Vagina (tissue), 2 donors: ENCODE measurements around the gene HES4. TPM values are rescaled to one million over a fixed set of nuclear protein-coding genes. Genes with fewer than 3 reads are reported as not detected.

Source experiments
- DNase-seq, 2 donors: peaks; one replicate each; pipeline ENCODE4 v3.0.0-alpha.2; 2017; ENCODE audit errors: extremely low spot score in 2 of 2
- H3K27ac ChIP-seq: fragments of 200-600 bp; sonication (generic); one replicate; pipeline ENCODE4 v1.5.1; 2019
- H3K27me3 ChIP-seq: fragments of 200-600 bp; sonication (generic); one replicate; pipeline ENCODE4 v1.5.1; 2019
- H3K36me3 ChIP-seq, 2 donors: fragments of 200-600 bp; sonication (generic); one replicate each; pipeline ENCODE4 v1.5.1; 2017 to 2019
- H3K4me1 ChIP-seq: fragments of 200-600 bp; sonication (generic); one replicate; pipeline ENCODE4 v1.5.1; 2019
- H3K4me3 ChIP-seq, 2 donors: fragments of 200-600 bp; sonication (generic); 1 replicate in 1 of 2; 2 replicates in 1 of 2; pipeline ENCODE4 v1.5.1; 2016 to 2019
- H3K9me3 ChIP-seq: fragments of 200-600 bp; sonication (generic); one replicate; pipeline ENCODE4 v1.5.1; 2019
- POLR2A ChIP-seq, 2 donors: fragments of 450-650 bp; IDR thresholded peaks; one replicate each; pipeline ENCODE4 v1.6.1; 2017; ENCODE audit warnings: antibody characterized with exemption in 2 of 2, mild to moderate bottlenecking in 2 of 2, moderate library complexity in 2 of 2
- POLR2AphosphoS5 ChIP-seq, 2 donors: sonication (generic); formaldehyde crosslinking; IDR thresholded peaks; one replicate each; pipeline ENCODE4 v1.9.0; 2017; ENCODE audit warnings: antibody characterized with exemption in 2 of 2, mild to moderate bottlenecking in 2 of 2, low read depth in 1 of 2; ENCODE audit not compliant: insufficient read depth in 1 of 2
- intact Hi-C: fragments of 100-400 bp; cut with DNase I; formaldehyde crosslinking; loops from one replicate; pipeline ENCODE4 v1.15.1; 2023
- total RNA-seq: library from RNA; depleted of rRNA; stranded (reverse); fragments of >200 nt; gene quantifications from one replicate; pipeline ENCODE4 v1.2.3, GENCODE V29; 2016
- TF ChIP-seq, protein P1 (sequence below), 3 experiments: fragments of 450-650 bp in 2 of 3; fragments of 200-600 bp in 1 of 3; sonication (generic) in 1 of 3; IDR thresholded peaks; one replicate each; pipeline ENCODE4 v1.5.1; 2017 to 2019; ENCODE audit warnings: antibody characterized with exemption in 3 of 3, mild to moderate bottlenecking in 2 of 3, moderate library complexity in 2 of 3

Gene HES4
- total RNA-seq, 1 donor from 2014 or later = 34.6 TPM

DNA sequence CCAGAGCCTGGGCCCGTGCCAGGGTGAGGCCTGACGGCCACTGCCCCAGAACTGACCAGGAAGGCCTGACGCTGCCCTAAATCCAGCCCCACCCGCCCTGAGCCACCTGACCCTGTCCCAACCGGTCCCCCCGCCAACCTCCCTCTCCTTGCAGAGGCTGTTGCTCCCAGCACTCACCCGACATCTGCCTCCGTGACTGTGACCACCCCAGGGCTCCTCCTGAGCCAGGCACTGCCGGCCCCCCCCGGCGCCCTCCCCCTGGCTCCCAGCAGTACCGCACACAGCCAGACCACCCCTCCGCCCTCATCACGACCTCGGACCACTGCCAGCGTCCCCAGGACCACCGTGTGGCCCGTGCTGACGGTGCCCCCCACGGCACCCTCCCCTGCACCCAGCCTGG is 46.3 kb upstream of the HES4 start:
- intact Hi-C loops = no loop called here
- Histone ChIP-seq H3K4me1 (no peaks in the 10 kb centered on the region), H3K4me3 (no peak overlapping the region), H3K27me3 (no peaks in the 10 kb centered on the region), H3K36me3 (peaks cover 0 to 12% of the 10 kb centered on the region in 2 donors), H3K27ac (no peak overlapping the region), H3K9me3 (no peaks in the 10 kb centered on the region)
- no peak for DNase-seq
- TF ChIP-seq POLR2AphosphoS5 (IDR thresholded peaks at IDR 0.05; ENCODE audit: insufficient read depth in 1 of 2, low read depth in 1 of 2) (no peak), POLR2A (IDR thresholded peaks at IDR 0.05) (no peak)
- TF ChIP-seq, protein P1, sequence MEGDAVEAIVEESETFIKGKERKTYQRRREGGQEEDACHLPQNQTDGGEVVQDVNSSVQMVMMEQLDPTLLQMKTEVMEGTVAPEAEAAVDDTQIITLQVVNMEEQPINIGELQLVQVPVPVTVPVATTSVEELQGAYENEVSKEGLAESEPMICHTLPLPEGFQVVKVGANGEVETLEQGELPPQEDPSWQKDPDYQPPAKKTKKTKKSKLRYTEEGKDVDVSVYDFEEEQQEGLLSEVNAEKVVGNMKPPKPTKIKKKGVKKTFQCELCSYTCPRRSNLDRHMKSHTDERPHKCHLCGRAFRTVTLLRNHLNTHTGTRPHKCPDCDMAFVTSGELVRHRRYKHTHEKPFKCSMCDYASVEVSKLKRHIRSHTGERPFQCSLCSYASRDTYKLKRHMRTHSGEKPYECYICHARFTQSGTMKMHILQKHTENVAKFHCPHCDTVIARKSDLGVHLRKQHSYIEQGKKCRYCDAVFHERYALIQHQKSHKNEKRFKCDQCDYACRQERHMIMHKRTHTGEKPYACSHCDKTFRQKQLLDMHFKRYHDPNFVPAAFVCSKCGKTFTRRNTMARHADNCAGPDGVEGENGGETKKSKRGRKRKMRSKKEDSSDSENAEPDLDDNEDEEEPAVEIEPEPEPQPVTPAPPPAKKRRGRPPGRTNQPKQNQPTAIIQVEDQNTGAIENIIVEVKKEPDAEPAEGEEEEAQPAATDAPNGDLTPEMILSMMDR (IDR thresholded peaks at IDR 0.05) = no peak

GRCh38 chr1:1045129-1045528 is 45.2 kb upstream of the HES4 start:
- no peak for DNase-seq
- intact Hi-C loops = no loop called here
- H3K4me3 ChIP-seq = no peak overlapping the region
- H3K4me1 ChIP-seq = peaks cover 4% of the 10 kb centered on the region
- no peaks in the 10 kb centered on the region for H3K9me3 ChIP-seq
- TF ChIP-seq, protein P1 (IDR thresholded peaks at IDR 0.05) = no peak
- no peak for TF ChIP-seq POLR2A (IDR thresholded peaks at IDR 0.05)
- TF ChIP-seq POLR2AphosphoS5 (IDR thresholded peaks at IDR 0.05; ENCODE audit: insufficient read depth in 1 of 2, low read depth in 1 of 2) = no peak
- H3K36me3 ChIP-seq = peaks cover 0 to 9% of the 10 kb centered on the region in 2 donors
- no peak overlapping the region for H3K27ac ChIP-seq
- H3K27me3 ChIP-seq = no peaks in the 10 kb centered on the region

- Histone ChIP-seq H3K27me3 (no peaks in the 10 kb centered on the region), H3K27ac (no peak overlapping the region), H3K9me3 (no peaks in the 10 kb centered on the region), H3K4me1 (peaks cover 10% of the 10 kb centered on the region), H3K36me3 (peaks cover 0 to 9% of the 10 kb centered on the region in 2 donors), H3K4me3 (no peak overlapping the region)
- TF ChIP-seq, protein P1 (IDR thresholded peaks at IDR 0.05) = no peak
- TF ChIP-seq POLR2A (IDR thresholded peaks at IDR 0.05) = no peak
- no peak for DNase-seq
- intact Hi-C loops = no loop called here
These were observed 44.7 kb upstream of the HES4 start for GRCh38 chr1:1044455-1045078.

DNA sequence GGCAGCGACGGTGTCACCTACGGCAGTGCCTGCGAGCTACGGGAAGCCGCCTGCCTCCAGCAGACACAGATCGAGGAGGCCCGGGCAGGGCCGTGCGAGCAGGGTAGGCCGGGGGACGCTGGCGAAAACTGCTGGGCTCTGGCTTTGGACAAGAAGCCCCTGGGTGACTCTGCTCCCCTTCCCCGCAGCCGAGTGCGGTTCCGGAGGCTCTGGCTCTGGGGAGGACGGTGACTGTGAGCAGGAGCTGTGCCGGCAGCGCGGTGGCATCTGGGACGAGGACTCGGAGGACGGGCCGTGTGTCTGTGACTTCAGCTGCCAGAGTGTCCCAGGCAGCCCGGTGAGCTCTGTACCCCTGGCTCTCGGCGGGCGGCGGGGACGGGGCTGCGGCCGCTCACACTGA is 44.0 kb upstream of the HES4 start:
- Histone ChIP-seq H3K36me3 (peaks cover 0 to 9% of the 10 kb centered on the region in 2 donors), H3K9me3 (no peaks in the 10 kb centered on the region), H3K4me1 (peaks cover 16% of the 10 kb centered on the region), H3K27me3 (no peaks in the 10 kb centered on the region), H3K27ac (no peak overlapping the region), H3K4me3 (no peak overlapping the region)
- intact Hi-C loops = no loop called here
- TF ChIP-seq POLR2A (IDR thresholded peaks at IDR 0.05) = no peak
- DNase-seq = no peak

GRCh38 chr1:1043411-1043810 is 43.5 kb upstream of the HES4 start:
- intact Hi-C loops = no loop called here
- H3K36me3 ChIP-seq = peaks cover 0 to 9% of the 10 kb centered on the region in 2 donors
- no peaks in the 10 kb centered on the region for H3K9me3 ChIP-seq
- peaks cover 19% of the 10 kb centered on the region for H3K4me1 ChIP-seq
- H3K4me3 ChIP-seq = no peak overlapping the region
- H3K27me3 ChIP-seq = no peaks in the 10 kb centered on the region
- no peak overlapping the region for H3K27ac ChIP-seq
- DNase-seq = no peak
- TF ChIP-seq POLR2AphosphoS5 (IDR thresholded peaks at IDR 0.05; ENCODE audit: insufficient read depth in 1 of 2, low read depth in 1 of 2) = no peak
- TF ChIP-seq, protein P1 (IDR thresholded peaks at IDR 0.05) = no peak
- no peak for TF ChIP-seq POLR2A (IDR thresholded peaks at IDR 0.05)
